CD1c-positive myeloid dendritic cell (primary cell): ENCODE results near the gene RNF182.
"Not testable (repeated sequence)": the region's sequence is repeated elsewhere in the genome, so short reads cannot be mapped to it uniquely, and the experiment has no call there.

Source experiments
- DNase-seq: peaks from one replicate; pipeline ENCODE4 v3.0.0-alpha.2; 2016; ENCODE audit errors: extremely low spot score

Gene RNF182

GRCh38 chr6:13917141-13917540 lies 7.6 kb upstream of the RNF182 start:
- no peak for DNase-seq

- no peak for DNase-seq
Observed at GRCh38 chr6:13918686-13919250, 6.0 kb upstream of the RNF182 start.

DNA sequence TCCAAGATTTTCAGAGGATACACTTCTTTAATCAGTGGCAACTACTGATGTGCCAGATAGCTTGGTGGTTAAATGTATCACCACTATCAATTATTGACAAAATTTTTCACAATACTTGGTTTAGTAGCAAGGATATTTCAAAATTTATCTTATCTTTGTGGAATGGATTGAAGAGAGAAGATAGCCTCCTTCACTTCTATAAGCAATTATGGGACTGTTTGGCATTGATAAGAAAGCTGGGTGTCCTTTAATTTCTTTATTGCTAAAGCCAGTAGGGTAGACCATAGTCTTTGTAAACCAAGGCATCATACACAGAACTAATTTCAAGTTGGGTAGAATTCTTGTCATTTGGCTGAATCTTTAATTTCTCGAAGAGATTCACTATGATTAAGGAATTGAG lies 4.9 kb upstream of the RNF182 start:
- no peak for DNase-seq

GRCh38 chr6:13920552-13920951 lies 4.2 kb upstream of the RNF182 start:
- DNase-seq: no peak

DNA sequence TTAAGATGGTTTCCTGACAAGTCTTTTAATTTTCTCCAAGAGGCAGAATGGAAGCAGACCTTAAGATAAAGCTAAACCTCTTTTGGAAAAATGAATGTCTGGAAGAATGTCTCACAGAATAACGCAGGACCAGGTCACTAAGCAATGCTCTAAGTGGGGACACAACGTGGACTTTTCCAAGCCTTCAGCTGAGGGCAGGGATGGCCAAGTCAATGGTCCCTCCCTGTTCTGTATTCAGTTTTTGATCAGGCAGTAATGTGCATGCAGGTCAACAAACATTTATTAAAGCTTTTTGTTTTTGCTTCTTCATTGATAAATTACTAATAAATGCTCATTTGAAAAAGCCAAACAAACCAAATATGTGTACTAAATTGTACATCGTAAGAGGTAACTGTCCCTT lies 2.0 kb upstream of the RNF182 start:
- DNase-seq: no peak

GRCh38 chr6:13923527-13924145 lies 1.1 kb upstream of the RNF182 start:
- DNase-seq: peak; percentile 8

- peak; percentile 8 for DNase-seq
Observed at GRCh38 chr6:13924146-13924948, 405 bp upstream of the RNF182 start.

- DNase-seq: no peak
Observed at GRCh38 chr6:13926378-13926777, 1.6 kb downstream of the RNF182 start.

DNA sequence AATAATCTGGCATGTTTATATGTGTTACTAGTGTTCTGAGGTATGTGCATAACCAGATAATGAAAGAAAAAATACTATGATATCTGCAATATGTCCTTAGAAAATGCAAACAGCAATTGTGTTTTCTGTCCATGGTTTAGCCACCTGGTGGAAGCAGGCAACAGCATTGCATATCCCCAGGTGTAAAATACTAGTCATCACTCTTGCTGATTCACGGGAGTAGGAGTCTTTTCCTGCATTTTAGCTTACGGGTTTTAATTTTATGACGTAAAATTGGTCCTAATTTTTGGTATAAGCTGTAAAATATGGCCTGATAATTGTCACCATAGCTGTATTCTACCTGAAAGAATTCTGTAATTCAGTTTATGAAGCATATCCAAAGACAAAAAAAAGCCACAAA lies 2.5 kb downstream of the RNF182 start:
- no peak for DNase-seq

- DNase-seq: no peak
Observed at GRCh38 chr6:13929196-13929595, 4.4 kb downstream of the RNF182 start.

- no peak for DNase-seq
Observed at GRCh38 chr6:13931797-13932402, 7.1 kb downstream of the RNF182 start.

GRCh38 chr6:13932785-13933184 lies 8.0 kb downstream of the RNF182 start:
- DNase-seq: no peak

DNA sequence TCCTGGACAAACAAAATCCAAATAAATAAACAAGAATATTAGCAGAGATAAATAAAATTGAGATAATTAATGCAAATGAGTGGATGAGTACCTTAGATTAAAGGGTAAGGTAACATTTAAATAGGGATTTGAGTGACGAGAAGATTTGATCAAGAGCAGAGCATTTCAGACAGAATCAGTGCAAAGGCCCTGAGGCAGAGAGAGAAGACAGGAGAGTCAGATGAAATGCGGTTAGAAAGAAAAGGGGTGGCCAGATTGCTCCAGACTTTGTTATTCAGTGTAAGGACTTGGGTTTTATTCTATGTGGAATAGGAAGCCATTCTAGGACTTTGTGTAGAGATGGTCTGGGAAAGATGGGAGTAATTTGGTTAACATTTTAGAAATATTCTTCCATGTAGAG lies 10.0 kb downstream of the RNF182 start:
- no peak for DNase-seq

- DNase-seq: no peak
Observed at GRCh38 chr6:13935190-13935880, 10.6 kb downstream of the RNF182 start.

DNA sequence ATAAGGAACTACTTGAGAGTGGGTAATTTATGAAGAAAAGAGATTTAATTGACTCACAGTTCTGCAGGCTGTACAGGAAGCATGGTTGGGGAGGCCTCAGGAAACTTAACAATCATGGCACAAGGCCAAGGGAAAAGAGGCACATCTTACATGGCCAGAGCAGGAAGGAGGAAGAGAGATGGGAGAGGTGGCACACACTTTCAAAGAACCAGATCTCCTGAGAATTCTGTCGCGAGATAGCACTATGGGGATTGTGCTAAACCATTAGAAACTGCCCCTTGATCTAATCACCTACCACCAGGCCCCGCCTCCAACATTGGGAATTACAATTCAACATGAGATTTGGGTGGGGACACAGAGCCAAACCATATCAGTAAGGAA lies 11.1 kb downstream of the RNF182 start:
- DNase-seq: not testable (repeated sequence)

- no peak for DNase-seq
Observed at GRCh38 chr6:13941902-13942301, 17.1 kb downstream of the RNF182 start.

GRCh38 chr6:13943943-13944342 lies 19.2 kb downstream of the RNF182 start:
- DNase-seq: no peak

DNA sequence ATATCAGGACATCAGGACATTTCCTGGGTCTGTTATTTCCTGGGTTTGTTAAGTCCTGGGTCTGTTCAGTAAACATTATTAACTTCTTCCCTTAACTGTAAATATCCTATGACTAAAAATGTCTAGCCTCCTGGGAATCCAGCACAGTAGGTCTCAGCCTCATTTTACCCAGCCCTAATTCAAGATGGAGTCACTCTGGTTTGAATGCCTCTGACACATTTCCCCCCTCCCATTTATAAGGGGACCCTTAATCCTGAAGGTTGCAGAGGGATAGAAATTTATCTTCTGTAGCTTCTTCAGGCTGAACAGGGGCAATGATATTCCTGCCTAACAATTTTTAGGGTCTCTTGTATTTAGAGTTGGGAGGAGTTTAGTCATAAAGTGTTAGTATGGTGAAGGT lies 21.8 kb downstream of the RNF182 start:
- DNase-seq: no peak

DNA sequence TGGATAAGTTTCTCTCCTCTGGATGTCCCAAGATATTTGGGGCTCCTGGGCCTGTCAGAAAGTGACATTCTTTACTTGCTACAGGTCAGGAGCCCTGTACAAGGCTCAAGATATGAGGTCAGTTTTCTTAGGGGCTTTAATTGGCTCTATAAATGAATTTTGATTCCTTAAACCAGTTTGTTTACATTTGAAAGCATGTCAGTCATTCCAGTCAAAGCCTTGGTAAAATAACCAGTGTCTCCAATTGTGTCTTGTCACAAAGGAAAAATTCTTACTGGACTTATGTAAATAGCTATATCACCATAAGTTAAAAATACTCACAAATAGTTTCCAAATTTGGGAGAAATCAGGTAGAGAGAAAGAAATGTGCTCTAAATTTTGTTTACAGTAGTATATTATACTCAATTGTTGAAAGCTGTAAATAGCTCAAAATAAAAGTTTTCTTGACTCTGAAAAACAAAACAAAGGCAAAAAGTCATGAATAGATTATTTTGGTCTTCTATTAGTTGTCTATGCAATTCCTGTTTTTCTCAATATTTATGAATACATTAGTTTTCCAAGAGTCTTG lies 22.9 kb downstream of the RNF182 start:
- DNase-seq: no peak

GRCh38 chr6:13952101-13952500 lies 27.3 kb downstream of the RNF182 start:
- DNase-seq: no peak

GRCh38 chr6:13953061-13953705 lies 28.4 kb downstream of the RNF182 start:
- DNase-seq: no peak
